Measurements from ENCODE around the gene RPTOR.
"Not testable (repeated sequence)": the region's sequence is repeated elsewhere in the genome, so short reads cannot be mapped to it uniquely, and the experiment has no call there.

RPTOR gene

GRCh38 chr17:80755650-80756405 is 211.2 kb downstream of the RPTOR start:
- Mint-ChIP-seq H3K36me3 (ENCODE audit: insufficient read depth) (peaks cover 18% of the 10 kb centered on the region), H3K4me3 (no peak overlapping the region), H3K27me3 (no peaks in the 10 kb centered on the region), H3K27ac (ENCODE audit: low read depth) (no peak overlapping the region), H3K4me1 (peaks cover 23% of the 10 kb centered on the region), H3K9me3 (no peaks in the 10 kb centered on the region)
- ATAC-seq (replicated peaks; ENCODE audit: extremely low read depth, poor library complexity, severe bottlenecking) (no peak), DNase-seq (ENCODE audit: low spot score in 2 of 2) (no peak)

- Mint-ChIP-seq H3K9me3 (no peaks in the 10 kb centered on the region), H3K4me1 (peaks cover 49% of the 10 kb centered on the region), H3K27me3 (no peaks in the 10 kb centered on the region), H3K4me3 (no peak overlapping the region), H3K27ac (ENCODE audit: low read depth) (peak overlapping the region; percentile 78), H3K36me3 (ENCODE audit: insufficient read depth) (peaks cover 19% of the 10 kb centered on the region)
- ATAC-seq (replicated peaks; ENCODE audit: extremely low read depth, poor library complexity, severe bottlenecking) (peak; percentile 53), DNase-seq (ENCODE audit: low spot score in 2 of 2) (no peak)
Observed at GRCh38 chr17:80758481-80759376, 214.1 kb downstream of the RPTOR start.

GRCh38 chr17:80759377-80759673 is 214.7 kb downstream of the RPTOR start:
- ATAC-seq (replicated peaks; ENCODE audit: extremely low read depth, poor library complexity, severe bottlenecking) (no peak), DNase-seq (ENCODE audit: low spot score in 2 of 2) (no peak)
- peak overlapping the region; percentile 78 for H3K27ac Mint-ChIP-seq (ENCODE audit: low read depth)
- no peaks in the 10 kb centered on the region for H3K9me3 Mint-ChIP-seq
- no peaks in the 10 kb centered on the region for H3K27me3 Mint-ChIP-seq
- H3K36me3 Mint-ChIP-seq (ENCODE audit: insufficient read depth): peaks cover 16% of the 10 kb centered on the region
- H3K4me1 Mint-ChIP-seq: peaks cover 49% of the 10 kb centered on the region
- H3K4me3 Mint-ChIP-seq: no peak overlapping the region

GRCh38 chr17:80760511-80760911 is 215.9 kb downstream of the RPTOR start:
- DNase-seq (ENCODE audit: low spot score in 2 of 2) (no peak), ATAC-seq (replicated peaks; ENCODE audit: extremely low read depth, poor library complexity, severe bottlenecking) (no peak)
- Mint-ChIP-seq H3K27me3 (no peaks in the 10 kb centered on the region), H3K9me3 (no peaks in the 10 kb centered on the region), H3K27ac (ENCODE audit: low read depth) (no peak overlapping the region), H3K36me3 (ENCODE audit: insufficient read depth) (peaks cover 18% of the 10 kb centered on the region), H3K4me1 (peaks cover 59% of the 10 kb centered on the region), H3K4me3 (no peak overlapping the region)

GRCh38 chr17:80761110-80761871 is 216.7 kb downstream of the RPTOR start:
- Mint-ChIP-seq H3K27me3 (no peaks in the 10 kb centered on the region), H3K36me3 (ENCODE audit: insufficient read depth) (peaks cover 14% of the 10 kb centered on the region), H3K4me3 (peak overlapping the region; percentile 71), H3K27ac (ENCODE audit: low read depth) (peak overlapping the region; percentile 91), H3K9me3 (no peaks in the 10 kb centered on the region), H3K4me1 (peaks cover 61% of the 10 kb centered on the region)
- ATAC-seq (replicated peaks; ENCODE audit: extremely low read depth, poor library complexity, severe bottlenecking): peak; percentile 61
- no peak for DNase-seq (ENCODE audit: low spot score in 2 of 2)

GRCh38 chr17:80762076-80762475 is 217.4 kb downstream of the RPTOR start:
- ATAC-seq (replicated peaks; ENCODE audit: extremely low read depth, poor library complexity, severe bottlenecking): no peak
- Mint-ChIP-seq H3K27ac (ENCODE audit: low read depth) (peak overlapping the region; percentile 91), H3K4me3 (peak overlapping the region; percentile 71), H3K9me3 (no peaks in the 10 kb centered on the region), H3K27me3 (no peaks in the 10 kb centered on the region), H3K4me1 (peaks cover 68% of the 10 kb centered on the region), H3K36me3 (ENCODE audit: insufficient read depth) (peaks cover 12% of the 10 kb centered on the region)
- DNase-seq (ENCODE audit: low spot score in 2 of 2): no peak

GRCh38 chr17:80763293-80763867 is 218.7 kb downstream of the RPTOR start:
- H3K9me3 Mint-ChIP-seq: no peaks in the 10 kb centered on the region
- ATAC-seq (replicated peaks; ENCODE audit: extremely low read depth, poor library complexity, severe bottlenecking) (no peak), DNase-seq (ENCODE audit: low spot score in 2 of 2) (no peak)
- H3K36me3 Mint-ChIP-seq (ENCODE audit: insufficient read depth): peaks cover 9% of the 10 kb centered on the region
- peak overlapping the region; percentile 23 for H3K4me3 Mint-ChIP-seq
- no peak overlapping the region for H3K27ac Mint-ChIP-seq (ENCODE audit: low read depth)
- no peaks in the 10 kb centered on the region for H3K27me3 Mint-ChIP-seq
- peaks cover 68% of the 10 kb centered on the region for H3K4me1 Mint-ChIP-seq

- Mint-ChIP-seq H3K4me3 (peak overlapping the region; percentile 65), H3K27ac (ENCODE audit: low read depth) (peak overlapping the region; percentile 71), H3K4me1 (peaks cover 57% of the 10 kb centered on the region)
- not testable (repeated sequence) for H3K27me3 Mint-ChIP-seq; H3K36me3 Mint-ChIP-seq (ENCODE audit: insufficient read depth); DNase-seq (ENCODE audit: low spot score in 2 of 2); H3K9me3 Mint-ChIP-seq
- ATAC-seq (replicated peaks; ENCODE audit: extremely low read depth, poor library complexity, severe bottlenecking): peak; percentile 37
Observed at GRCh38 chr17:80764627-80765145, 220.0 kb downstream of the RPTOR start.

- peak overlapping the region; percentile 71 for H3K27ac Mint-ChIP-seq (ENCODE audit: low read depth)
- peak overlapping the region; percentile 65 for H3K4me3 Mint-ChIP-seq
- ATAC-seq (replicated peaks; ENCODE audit: extremely low read depth, poor library complexity, severe bottlenecking): peak; percentile 44
- H3K4me1 Mint-ChIP-seq: peaks cover 52% of the 10 kb centered on the region
- H3K36me3 Mint-ChIP-seq (ENCODE audit: insufficient read depth): peaks cover 11% of the 10 kb centered on the region
- no peak for DNase-seq (ENCODE audit: low spot score in 2 of 2)
- H3K9me3 Mint-ChIP-seq: no peaks in the 10 kb centered on the region
- no peaks in the 10 kb centered on the region for H3K27me3 Mint-ChIP-seq
Observed at GRCh38 chr17:80765241-80765961, 220.8 kb downstream of the RPTOR start.

GRCh38 chr17:80766290-80766855 is 221.7 kb downstream of the RPTOR start:
- no peaks in the 10 kb centered on the region for H3K27me3 Mint-ChIP-seq
- H3K27ac Mint-ChIP-seq (ENCODE audit: low read depth): peak overlapping the region; percentile 71
- ATAC-seq (replicated peaks; ENCODE audit: extremely low read depth, poor library complexity, severe bottlenecking): no peak
- DNase-seq (ENCODE audit: low spot score in 2 of 2): no peak
- H3K9me3 Mint-ChIP-seq: no peaks in the 10 kb centered on the region
- peak overlapping the region; percentile 65 for H3K4me3 Mint-ChIP-seq
- H3K4me1 Mint-ChIP-seq: peaks cover 52% of the 10 kb centered on the region
- peaks cover 12% of the 10 kb centered on the region for H3K36me3 Mint-ChIP-seq (ENCODE audit: insufficient read depth)

- Mint-ChIP-seq H3K27ac (ENCODE audit: low read depth) (no peak overlapping the region), H3K27me3 (no peaks in the 10 kb centered on the region), H3K4me1 (peaks cover 35% of the 10 kb centered on the region), H3K36me3 (ENCODE audit: insufficient read depth) (peaks cover 7% of the 10 kb centered on the region), H3K4me3 (no peak overlapping the region), H3K9me3 (no peaks in the 10 kb centered on the region)
- no peak for ATAC-seq (replicated peaks; ENCODE audit: extremely low read depth, poor library complexity, severe bottlenecking)
- DNase-seq (ENCODE audit: low spot score in 2 of 2): no peak
Observed at GRCh38 chr17:80768389-80768788, 223.8 kb downstream of the RPTOR start.

All from central memory CD8-positive, alpha-beta T cell (primary cell).